COR-L47 (cell line): ENCODE results near the gene POP7.
"Not testable (repeated sequence)": the region's sequence is repeated elsewhere in the genome, so short reads cannot be mapped to it uniquely, and the experiment has no call there.

ENCODE experiments used
- DNase-seq: peaks from one replicate; lab custom pipeline; 2025; lab: John Stamatoyannopoulos, UW

The POP7 gene

DNA sequence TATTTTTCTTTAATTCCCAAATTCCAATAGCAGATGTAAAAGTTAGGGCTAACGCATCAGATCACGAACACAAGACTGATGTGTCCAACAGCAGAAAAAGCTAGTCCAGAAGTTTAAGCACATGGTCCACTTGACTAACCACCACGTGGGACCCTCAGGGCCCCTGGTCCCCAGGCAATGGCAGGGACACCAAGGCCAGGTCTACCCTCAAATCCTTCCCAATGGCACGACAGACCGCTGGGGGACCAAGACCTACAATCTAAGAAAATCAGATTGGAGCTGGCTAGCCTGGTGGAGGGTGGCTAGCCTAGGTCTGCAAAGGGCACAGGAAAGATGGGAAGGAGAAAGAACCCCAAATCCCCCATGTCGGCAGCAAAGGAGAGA lies 13.4 kb upstream of the POP7 start:
- no peak for DNase-seq

GRCh38 chr7:100693312-100694097 lies 12.4 kb upstream of the POP7 start:
- DNase-seq: no peak

GRCh38 chr7:100694098-100694745 lies 11.7 kb upstream of the POP7 start, which contains the start of gene GIGYF1:
Gene GIGYF1 (minus strand): TSS chr7:100694250. CDS start chr7:100688238, 6,012 bp downstream.
- peak; percentile 56 for DNase-seq

DNA sequence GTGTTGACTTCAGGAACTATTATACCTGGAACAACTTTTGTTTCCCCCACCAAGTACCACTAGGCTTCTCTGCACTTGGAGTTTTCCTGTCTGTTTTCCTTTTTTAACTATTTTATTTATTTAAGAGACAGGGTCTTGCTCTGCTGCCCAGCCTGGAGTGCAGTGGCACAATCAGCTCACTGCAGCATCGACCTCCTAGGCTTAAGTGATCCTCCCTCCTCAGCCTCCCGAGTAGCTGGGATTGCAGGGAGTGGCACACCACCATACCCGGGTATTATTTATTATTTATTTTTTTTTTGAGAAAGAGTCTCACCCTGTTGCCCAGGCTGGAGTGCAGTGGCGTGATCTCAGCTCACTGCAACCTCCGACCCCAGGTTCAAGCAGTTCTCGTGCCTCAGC lies 9.8 kb upstream of the POP7 start:
- no peak for DNase-seq

DNA sequence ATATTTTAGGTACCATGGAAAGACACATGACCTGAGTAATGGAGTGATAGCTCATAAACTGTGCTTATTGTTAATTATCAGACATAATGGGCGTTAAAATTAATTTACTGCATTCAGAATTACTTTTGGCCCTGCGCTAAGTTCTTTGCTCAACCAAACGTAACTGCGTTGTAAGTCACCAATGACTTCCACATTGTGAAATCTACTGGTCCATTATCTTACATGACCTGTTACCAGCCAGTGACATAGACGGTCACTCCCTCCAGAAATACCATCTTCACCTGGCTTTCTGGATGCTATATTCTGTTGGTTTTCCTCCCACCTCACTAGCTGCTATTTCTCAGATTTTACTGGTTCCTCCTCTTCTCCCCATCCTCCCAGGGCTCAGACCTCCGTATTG lies 6.9 kb upstream of the POP7 start:
- no peak for DNase-seq

DNA sequence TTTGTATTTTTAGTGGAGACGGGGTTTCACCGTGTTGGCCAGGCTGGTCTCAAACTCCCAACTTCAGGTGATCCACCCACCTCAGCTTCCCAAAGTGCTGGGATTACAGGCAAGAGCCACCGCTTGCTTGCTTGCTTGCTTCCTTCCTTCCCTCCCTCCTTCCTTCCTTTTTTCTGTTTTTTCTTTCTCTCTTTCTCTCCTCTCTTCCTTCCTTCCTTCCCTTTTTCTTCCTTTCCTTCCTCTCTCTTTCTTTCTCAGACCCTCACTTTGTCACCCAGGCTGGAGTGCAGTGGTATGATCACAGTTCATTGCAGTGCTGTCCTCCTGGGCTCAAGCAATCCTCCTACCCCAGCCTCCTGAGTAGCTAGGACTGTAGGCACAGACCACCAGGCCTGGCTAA lies 4.8 kb upstream of the POP7 start:
- DNase-seq: not testable (repeated sequence)

GRCh38 chr7:100705320-100705752 lies 585 bp upstream of the POP7 start:
- DNase-seq: peak; percentile 66

DNA sequence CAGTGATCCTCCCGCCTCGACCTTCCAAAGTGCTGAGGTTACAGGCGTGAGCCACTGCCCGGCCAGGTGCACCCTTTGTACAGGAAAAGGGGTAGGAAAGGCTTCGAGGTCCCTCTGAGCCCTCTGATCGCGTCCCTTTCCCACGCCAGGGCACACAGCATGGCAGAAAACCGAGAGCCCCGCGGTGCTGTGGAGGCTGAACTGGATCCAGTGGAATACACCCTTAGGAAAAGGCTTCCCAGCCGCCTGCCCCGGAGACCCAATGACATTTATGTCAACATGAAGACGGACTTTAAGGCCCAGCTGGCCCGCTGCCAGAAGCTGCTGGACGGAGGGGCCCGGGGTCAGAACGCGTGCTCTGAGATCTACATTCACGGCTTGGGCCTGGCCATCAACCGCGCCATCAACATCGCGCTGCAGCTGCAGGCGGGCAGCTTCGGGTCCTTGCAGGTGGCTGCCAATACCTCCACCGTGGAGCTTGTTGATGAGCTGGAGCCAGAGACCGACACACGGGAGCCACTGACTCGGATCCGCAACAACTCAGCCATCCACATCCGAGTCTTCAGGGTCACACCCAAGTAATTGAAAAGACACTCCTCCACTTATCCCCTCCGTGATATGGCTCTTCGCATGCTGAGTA lies 871 bp downstream of the POP7 start:
- no peak for DNase-seq

DNA sequence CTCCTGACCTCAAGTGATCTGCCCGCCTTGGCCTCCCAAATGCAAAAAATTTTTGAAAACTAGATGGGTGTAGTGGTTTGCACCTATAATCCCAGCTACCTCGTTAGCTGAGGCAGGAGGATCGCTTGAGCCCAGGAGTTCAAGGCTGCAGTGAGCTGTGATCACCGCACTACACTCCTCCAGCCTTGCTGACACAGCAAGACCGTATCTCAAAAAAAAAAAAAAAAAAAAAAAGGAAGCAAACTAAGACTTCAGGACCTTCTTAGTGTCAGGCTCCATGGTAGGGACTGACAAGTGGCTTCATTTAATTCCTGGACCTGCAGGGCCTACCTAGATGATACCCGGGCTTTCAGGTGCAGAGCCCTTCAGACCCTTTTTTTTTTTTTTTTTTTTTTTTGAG lies 2.5 kb downstream of the POP7 start:
- DNase-seq: no peak

DNA sequence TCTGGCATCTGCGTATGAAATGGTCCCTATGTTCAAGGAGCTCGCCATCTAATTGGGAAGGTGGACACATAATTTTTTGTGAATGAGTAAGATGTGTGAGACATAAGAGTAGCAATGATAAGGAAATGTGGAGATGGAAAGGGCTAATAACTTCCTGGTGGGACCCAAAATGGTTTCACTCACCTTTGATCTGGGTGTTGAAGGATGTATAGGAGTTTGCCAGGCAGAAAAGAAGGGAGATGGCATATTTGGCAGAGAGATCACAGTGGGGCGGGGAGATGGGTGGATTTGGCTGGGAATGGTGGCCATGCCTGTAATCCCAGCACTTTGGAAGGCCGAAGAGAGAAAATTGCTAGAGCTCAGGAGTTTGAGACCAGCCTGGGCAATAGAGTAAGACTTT lies 4.5 kb downstream of the POP7 start:
- no peak for DNase-seq

DNA sequence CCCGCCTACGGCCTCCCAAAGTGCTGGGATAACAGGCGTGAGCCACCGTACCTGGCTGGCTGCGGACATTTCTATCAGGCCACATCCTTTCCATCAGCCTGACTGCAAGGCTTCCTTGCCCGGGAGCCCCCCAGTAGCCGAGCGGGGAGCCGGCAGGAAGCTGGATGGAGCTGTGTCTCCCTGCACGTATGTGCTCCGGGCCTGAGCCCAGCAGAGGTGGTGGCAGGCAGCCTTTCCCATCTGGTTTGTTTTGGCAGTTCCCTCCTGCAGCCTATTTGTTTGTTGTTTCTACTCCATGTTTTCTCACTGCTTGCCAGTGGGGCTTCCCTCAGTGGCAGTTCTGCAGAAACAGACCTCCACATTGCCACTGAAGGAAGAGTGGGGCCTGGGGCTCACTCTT lies 5.4 kb downstream of the POP7 start:
- no peak for DNase-seq

DNA sequence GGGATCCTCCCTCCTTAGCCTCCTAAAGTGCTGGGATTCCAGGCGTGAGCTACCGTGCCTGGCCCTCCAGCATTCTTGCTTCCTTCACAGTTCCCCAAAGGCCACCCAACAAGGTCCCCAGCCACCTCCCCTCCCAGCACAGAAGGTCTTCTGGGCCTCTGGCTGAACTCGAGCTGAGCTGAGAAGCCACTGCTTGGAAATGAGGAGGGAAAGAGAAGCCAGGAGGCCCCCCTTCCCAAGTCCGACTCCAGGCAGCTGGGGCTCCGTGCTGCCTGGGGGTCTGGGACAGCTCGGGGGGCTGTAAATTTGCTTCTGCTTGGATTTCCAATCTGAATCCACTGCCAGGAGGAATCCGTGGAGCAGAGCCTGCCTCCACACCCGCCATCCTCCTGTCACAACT lies 8.8 kb downstream of the POP7 start:
- no peak for DNase-seq

DNA sequence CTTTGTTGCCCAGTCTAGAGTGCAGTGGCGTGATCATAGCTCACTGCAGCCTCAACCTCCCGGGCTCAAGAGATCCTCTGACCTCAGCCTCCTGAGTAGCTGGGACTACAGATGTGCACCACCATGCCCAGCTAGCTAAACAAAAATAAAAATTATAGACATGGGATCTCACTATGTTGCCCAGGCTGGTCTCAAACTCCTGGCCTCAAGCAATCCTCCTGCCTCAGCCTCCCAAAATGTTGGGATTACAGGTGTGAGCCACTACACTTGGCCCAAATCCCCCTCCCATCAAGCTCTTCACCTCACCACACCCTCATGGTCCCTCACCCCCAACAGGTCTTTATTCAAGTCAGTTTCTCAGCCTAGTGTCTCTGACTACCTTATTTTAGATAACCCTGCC lies 11.2 kb downstream of the POP7 start:
- not testable (repeated sequence) for DNase-seq

GRCh38 chr7:100719523-100720278 lies 13.8 kb downstream of the POP7 start:
- DNase-seq: no peak

DNA sequence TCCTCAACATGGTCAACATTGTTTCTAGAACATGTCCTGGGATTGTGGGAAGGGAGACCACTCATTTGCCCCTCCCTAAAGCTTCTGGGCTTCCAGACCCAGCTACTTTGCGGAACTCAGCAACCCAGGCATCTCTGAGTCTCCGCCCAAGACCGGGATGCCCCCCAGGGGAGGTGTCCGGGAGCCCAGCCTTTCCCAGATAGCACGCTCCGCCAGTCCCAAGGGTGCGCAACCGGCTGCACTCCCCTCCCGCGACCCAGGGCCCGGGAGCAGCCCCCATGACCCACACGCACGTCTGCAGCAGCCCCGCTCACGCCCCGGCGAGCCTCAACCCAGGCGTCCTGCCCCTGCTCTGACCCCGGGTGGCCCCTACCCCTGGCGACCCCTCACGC lies 14.4 kb downstream of the POP7 start, which contains the start of gene EPO:
EPO (plus strand) TSS at position 190 of the 392 bp plus-strand sequence. CDS start 513 bp downstream, outside the sequence.
- DNase-seq: no peak

DNA sequence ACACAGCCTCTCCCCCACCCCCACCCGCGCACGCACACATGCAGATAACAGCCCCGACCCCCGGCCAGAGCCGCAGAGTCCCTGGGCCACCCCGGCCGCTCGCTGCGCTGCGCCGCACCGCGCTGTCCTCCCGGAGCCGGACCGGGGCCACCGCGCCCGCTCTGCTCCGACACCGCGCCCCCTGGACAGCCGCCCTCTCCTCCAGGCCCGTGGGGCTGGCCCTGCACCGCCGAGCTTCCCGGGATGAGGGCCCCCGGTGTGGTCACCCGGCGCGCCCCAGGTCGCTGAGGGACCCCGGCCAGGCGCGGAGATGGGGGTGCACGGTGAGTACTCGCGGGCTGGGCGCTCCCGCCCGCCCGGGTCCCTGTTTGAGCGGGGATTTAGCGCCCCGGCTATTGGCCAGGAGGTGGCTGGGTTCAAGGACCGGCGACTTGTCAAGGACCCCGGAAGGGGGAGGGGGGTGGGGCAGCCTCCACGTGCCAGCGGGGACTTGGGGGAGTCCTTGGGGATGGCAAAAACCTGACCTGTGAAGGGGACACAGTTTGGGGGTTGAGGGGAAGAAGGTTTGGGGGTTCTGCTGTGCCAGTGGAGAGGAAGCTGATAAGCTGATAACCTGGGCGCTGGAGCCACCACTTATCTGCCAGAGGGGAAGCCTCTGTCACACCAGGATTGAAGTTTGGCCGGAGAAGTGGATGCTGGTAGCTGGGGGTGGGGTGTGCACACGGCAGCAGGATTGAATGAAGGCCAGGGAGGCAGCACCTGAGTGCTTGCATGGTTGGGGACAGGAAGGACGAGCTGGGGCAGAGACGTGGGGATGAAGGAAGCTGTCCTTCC lies 15.0 kb downstream of the POP7 start:
- DNase-seq: no peak

- no peak for DNase-seq
Measured at GRCh38 chr7:100721505-100721812, 15.5 kb downstream of the POP7 start.

GRCh38 chr7:100722480-100723212 lies 16.7 kb downstream of the POP7 start:
- no peak for DNase-seq

DNA sequence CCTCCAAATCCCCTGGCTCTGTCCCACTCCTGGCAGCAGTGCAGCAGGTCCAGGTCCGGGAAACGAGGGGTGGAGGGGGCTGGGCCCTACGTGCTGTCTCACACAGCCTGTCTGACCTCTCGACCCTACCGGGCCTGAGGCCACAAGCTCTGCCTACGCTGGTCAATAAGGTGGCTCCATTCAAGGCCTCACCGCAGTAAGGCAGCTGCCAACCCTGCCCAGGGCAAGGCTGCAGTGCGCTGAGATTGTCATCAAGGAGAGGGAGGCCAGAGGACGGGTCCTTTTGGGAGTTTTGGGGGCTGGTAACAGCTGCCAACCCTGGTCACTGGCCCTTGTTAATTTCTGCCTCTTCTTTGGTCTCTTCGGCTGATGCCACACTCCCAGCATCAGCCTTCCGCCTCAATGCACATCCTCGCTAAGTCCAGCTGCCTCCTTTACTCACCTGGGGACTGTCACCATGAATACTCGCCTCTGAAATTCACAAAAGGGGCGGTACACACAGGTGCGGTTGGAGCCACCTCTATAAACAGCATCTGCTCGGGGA lies 17.9 kb downstream of the POP7 start:
- no peak for DNase-seq

DNA sequence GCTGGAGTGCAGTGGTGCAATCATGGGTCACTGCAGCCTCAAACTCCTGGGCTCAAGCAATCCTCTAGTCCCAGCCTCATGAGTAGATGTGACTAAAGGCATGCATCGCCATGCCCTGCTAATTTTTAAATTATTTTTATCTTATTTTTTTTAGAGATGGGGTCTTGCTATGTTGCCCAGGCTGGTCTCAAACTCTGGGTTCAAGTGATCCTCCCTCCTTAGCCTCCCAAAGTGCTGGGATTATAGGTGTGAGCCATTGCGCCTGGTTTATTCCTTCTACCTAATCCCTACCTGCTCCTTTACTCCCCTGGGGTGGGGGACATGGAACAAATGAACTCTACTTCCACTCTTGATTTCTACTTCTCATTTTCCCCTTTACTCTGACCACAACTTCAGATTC lies 18.4 kb downstream of the POP7 start:
- DNase-seq: not testable (repeated sequence)
